ENCODE data around the gene MCF2L2.

- TF ChIP-seq CTCF (IDR thresholded peaks at IDR 0.05): no peak
- TF ChIP-seq EZH2 (IDR thresholded peaks at IDR 0.05; ENCODE audit: borderline replicate concordance, insufficient read depth, low read depth, low read length, poor library complexity, severe bottlenecking): no peak
Measured at GRCh38 chr3:183434503-183434902, 6.1 kb upstream of the MCF2L2 start.

Measured in B cell (primary cell).